Ammon's horn (tissue), 1 donor: ENCODE measurements around the gene CFAP157.

Experiments
- DNase-seq: peaks from one replicate; pipeline ENCODE4 v3.0.0-alpha.2; 2016; ENCODE audit warnings: low spot score

The CFAP157 gene

DNA sequence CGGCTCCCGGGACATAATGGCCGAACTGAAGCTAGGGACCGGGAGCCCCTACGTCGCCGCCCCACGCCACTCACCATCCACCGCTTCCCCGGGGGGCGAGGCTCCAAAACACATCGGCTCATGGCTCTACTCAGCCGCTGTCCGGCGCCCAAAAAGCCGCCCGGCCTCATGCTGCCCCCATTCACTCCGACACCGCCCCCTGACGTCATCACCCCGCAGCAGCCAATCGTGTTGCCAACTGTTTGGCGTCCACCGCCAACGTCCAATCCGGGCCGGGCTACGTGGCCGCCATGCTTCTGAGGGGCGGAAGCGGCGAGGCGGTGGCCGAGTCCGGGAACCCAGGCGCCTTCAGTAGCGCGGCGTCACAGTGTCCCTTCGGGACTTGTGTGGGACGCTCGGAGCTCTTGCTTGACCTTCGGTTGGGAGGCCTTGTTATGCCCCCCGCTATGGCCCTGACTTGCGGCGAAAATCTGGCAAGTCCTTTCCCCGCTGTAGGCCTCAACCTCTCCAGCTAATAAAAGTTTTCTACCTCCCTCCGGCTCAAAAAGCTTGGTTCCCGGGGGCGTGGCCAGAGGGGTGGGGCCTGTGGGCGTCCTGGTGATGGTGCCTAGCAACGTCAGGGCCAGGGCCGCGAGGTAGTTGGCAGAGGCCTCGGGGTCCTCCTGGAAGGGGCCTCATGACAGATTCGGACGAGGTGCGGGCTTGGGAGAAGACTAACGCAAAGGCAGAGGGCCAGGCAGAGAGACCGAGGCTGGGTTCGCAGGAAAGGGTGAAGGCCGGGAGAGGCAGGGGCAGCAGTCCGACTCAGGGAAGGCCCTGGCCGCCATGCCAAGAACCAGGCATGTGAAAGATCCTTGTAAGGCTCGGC is 8.9 kb downstream of the CFAP157 start, which contains the start of the genes PTRH1 and TTC16:
Gene PTRH1, minus strand, starts transcription at position 194 of the 868 bp plus-strand sequence. Its CDS starts 24 bp downstream, at position 170.
Gene TTC16, plus strand, starts transcription at position 610 of the 868 bp plus-strand sequence. Its CDS starts 67 bp downstream, at position 677.
- DNase-seq = peak; percentile 99

DNA sequence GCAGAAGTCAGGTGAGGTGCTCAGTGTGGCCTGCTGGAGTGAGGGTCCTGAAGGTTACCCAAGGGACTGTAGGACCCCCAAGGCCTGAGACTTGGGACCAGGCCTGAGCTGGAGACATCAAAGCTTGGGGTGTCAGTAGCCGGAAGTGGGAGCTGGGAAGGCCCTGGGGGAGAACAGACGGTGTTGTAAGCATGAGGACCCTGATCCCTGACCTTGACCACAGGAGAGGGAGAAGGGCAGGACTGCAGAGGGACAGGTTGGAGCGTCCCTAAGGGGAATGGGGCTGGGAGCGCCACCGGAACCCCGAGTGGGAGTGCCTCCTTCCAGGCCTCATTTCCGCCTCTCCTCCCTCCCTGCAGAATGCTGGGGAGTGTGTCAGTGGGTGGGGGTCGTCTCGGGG is 9.6 kb downstream of the CFAP157 start:
- no peak for DNase-seq

DNA sequence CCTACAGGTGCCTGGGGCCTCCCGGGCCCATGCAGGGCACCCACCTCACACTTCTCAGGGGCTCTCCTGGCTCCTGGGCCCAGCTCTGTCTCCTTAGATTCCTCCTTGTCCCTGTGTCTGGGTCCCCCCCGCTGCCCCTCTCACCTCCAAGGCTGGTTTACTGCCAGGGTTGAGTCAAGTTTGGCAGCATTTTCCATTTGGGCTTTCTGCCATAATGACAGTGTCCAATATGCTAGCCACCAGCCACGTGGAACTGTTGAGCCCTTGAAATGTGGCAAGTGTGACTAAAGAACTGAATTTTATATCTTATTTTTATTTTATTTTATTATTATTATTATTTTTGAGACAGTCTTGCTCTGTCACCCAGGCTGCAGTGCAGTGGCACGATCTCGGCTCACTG is 11.0 kb downstream of the CFAP157 start:
- peak; percentile 38 for DNase-seq

DNA sequence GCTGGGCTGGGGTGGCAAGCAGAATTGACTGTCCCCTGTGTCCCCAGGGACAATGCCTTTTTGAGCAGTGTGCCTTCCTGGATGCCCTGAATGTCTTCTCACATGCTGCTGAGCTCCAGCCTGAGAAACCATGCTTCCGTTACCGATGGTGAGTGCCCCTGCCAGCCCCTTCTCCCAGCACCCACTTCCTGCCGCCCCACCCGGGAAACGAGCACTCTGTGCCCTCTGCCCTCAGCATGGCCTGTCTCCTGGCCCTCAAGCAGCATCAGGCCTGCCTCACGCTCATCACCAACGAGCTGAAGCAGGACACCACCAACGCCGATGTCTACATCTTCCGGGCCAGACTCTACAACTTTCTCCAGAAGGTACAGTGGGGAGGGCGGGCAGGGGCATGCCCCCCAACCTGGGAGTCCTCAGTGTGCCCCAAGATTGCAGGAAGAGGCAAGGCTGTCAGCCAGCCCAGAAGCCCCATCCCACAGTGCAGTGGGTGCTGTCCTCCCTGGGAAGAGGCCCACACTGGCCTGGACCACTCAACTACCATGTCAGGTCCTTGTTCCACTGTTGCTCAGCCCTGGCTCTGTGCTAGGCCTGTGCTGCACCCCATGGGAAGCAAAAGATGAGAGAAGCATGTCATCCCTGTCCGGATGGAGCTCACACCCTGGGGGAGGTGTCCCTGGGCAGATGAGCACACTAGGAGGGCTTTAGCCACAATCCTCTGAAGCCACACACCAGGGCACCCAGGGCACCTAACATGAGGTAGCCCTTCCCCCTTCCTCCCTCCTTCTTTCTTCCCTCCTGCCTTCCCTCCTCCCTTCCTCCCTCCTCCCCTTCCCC is 13.5 kb downstream of the CFAP157 start:
- no peak for DNase-seq

DNA sequence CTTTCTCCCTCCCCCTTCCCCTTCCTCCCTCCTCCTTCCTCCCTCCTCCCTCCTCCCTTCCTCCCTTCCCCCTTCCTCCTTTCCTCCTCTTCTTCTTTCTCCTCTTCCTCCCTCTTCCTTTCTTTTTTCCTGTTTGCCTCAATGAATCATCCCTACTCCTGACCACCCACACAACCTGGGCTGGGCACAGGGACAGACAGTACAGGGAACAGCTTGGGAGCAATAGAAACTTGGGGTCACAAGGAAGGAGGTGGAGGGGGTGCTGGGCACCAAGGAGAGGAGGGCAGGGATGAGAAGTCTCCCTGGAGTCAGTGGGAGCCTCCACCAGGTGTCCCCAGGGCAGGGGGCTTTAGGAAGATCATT is 14.1 kb downstream of the CFAP157 start:
- no peak for DNase-seq

DNA sequence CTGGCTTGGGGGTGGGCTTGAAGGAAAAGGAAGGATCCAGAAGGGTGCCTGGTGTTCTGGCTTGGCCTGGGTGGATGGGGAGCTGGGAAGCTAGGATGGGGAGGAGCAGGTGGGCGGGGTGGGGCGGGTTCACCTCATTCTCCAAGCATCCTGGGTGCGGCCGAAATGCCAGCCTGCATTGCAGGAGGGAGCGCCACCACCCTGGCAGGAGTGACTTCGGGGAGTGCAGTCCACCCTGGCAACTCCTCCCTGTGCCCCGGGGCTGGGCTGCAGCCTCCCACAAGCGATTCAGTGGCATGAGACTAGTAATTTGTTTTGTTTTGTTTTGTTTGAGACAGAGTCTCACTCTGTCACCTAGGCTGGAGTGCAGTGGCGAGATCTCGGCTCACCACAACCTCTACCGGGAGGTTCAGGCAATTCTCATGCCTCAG is 14.6 kb downstream of the CFAP157 start:
- DNase-seq = no peak

DNA sequence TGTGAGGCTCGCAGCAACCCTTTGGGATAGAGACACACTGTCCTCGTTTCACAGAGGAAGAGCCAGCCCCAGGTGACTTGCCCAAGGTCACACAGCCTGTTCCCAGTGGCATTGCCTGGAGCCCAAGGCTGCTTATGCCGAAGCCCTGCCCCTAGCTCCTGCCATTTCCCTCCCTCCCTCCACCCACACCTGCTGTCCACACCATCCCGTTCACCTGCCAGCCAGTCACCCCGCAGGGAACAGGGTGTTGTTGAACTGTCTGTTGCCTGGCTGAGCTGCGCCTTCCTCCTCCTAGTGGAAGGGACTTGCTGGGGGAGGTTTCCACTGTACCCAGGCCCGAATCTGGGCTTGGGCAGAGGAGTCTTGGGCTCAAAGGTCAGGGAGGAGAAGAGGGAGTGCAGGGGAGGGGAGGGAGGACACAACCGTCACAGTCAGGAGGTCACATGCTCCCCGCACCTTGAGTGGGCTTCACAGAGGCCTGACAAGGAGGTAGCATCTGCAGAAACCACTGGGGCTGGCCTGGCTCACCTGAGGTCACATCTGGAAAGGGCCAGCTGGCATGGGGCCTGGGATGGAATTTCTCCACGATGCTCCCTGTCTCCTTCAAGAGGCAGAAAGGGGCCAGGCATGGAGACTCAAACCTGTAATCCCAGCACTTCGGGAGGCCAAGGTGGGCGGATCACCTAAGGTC is 15.4 kb downstream of the CFAP157 start:
- no peak for DNase-seq

DNA sequence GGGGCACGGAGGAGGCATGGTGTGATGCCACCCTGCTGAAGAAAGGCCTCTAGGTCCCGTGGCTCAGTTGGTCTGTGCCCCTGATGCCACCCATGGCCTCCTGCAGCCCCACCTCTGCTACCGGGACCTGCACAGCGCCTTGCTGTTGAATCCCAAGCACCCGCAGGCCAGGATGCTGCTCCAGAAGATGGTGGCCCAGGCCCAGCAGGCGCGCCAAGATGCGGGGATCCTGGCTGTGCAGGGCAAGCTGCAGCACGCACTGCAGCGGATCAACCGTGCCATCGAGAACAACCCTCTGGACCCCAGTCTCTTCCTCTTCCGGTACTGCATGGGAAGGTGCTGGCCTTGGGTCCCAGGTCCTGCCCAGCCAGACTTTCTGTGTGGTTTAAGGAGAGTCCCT is 16.2 kb downstream of the CFAP157 start:
- DNase-seq = no peak

DNA sequence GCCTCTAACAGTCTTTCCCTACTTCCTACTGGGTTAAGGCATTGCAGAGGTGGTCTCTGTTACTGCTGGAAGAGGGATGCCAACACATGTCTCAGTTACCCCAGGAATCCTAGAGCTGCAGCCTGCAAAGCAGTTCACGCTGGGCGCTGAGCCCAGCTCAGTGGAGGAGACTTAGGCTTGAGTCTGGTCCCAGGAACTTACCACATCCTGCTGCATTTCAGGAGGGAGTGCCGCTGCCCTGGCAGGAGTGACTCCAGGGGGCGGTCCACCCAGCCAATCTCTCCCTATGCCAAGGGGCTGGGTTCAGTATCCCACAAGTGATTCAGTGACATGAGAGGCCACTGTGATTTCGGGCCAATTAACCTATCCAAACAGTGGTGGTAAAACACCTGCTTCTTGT is 16.7 kb downstream of the CFAP157 start:
- DNase-seq = no peak

DNA sequence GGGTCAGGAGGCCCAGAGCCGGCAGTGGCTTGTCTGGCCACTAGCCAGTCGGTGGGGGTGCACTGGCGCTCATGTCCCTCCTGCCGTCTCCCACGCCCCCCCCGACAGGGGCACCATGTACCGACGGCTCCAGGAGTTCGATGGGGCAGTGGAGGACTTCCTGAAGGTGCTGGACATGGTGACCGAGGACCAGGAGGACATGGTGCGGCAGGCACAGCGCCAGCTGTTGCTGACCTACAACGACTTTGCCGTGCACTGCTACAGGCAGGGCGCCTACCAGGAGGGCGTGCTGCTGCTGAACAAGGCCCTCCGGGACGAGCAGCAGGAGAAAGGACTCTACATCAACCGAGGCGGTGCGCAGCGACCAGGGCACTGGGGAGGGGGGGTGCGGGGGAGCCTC is 17.2 kb downstream of the CFAP157 start:
- DNase-seq = no peak

DNA sequence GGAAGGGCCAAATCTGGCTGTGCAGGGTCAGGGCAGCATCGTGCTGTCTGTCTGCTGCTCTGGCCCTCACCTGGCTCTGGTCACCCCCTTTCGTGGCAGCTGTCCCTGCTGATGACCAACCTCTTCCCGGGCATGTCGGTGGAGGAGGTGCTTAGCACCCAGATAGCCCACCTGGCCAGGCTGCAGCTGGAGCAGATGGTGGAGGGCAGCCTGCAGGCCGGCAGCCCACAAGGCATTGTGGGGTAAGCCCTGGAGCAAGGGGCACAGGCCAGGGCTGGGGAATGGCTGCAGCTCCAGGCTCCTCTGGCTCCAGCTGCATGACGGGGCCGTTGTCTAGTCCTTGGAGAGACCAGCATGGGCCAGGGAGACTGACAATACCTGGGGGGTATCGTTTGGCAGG is 20.1 kb downstream of the CFAP157 start:
- DNase-seq = no peak

DNA sequence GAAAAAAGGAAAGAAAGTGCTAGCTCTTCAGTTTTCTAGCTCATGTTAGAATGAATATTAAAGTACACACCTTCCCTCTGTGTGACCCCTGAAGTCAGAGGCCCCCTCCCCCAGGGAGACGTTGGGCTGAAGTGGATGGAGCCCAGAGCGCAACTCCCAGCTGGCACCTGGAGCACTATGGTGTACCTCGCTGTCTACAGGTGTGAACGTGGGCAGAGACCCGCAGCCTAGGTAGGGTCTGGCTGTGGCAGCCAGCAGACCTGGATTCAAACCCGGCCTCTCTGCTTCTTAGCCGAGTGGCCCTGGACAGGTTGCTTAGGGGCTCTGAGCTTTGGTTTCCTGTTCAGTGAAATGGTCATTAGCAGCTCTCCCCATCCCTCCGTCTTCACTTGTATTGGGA is 22.0 kb downstream of the CFAP157 start:
- DNase-seq = no peak

DNA sequence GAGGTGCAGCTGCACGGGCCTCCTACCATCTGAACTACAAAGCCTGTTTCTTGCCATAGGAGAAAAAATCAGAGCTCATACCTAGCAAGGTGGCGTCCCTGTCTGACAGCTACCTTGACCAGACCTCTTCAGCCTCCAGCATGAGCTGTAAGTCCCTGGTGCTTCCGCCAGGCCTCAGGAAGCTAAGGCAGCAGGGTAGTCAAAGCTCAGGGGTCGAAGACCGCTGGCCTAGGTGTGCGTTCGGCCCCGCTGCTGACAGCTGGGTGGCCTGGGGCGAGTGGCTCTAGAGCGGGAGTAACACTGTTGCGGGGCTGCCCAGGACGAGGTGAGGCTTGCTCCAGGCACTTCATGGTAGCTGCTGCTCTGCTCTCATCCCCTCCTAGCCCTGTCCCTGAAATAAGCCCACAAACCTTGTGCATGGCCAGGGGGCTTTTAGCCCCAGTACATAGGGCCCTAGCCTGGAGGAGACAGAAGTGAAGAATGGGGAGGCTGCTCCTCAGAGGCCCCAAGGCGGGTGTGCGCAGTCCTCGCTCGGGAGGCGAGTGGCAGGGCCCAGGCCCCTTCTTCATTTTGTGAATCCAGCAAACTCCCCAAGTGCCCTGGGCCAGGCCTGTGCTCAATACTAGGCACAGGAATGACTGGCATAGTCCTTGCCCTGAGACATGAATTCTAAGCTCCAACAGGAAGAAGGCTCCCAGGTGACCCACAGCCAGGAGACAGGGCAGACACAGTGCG is 22.9 kb downstream of the CFAP157 start:
- DNase-seq = no peak

DNA sequence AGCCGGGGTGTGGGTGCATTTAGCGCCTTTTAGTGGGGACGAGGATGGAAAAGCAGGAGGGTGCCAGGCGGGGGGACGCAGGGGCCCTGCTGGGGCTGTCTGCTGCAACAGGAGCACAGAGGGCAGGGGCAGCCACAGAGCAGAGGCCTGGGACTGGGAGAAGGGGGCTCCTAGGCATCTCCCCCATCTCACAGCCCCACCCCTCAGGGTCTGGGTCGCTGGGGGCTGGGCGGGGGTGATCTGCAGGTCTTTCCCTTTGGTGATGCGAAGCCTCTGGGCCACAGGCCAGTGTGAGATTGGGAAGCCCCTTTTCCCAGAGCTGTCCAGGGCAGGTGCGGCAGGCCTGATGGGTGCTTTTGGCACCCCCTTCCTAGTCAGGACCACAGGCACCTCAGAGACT is 23.5 kb downstream of the CFAP157 start:
- DNase-seq = no peak

DNA sequence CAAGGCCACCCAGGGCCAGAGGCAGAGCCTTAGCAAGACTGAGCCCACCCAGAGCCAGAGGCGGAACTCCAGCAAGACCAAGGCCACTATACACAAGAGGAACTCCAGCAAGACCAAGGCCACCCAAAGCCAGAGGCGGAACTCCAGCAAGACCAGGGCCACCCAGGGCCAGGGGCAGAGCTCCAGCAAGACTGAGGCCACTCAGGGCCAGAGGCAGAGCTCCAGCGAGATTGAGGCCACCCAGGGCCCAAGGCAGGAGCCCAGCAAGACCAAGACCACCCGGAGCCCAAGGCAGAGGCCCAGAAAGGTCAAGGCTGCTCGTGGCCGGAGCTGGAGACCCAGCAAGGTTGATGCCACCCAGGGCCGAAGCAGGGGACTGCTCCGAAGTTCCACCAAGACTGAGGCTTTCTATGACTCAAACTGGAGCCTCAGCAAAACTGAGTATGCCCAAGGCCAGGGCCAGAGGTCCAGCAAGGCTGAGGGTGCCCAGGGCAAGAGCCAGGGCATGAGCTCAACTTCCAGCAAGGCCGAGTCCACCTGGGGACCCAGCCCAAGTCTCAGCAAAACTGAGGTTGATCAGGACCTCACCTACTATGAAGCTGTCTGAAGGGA is 24.1 kb downstream of the CFAP157 start:
- no peak for DNase-seq

DNA sequence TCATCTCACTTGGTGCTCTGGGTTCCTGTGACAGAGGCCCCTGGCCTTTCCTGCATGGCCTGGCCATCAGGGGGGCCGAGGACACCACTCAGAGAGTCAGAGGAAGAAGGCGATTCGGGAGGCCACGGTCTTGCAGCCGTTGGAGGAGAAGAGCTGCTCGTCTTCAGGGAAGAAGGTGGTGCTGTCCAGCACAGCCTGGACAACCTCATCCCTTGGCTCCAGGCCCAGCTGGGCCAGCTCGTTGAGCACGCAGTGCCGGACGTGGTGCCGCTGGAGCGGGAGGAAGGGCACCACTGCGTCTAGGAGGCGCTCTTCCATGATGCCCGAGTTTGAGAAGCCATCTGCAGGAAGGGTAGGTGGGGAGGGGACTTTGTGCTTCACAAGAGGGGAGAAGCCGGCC is 25.1 kb downstream of the CFAP157 start:
- no peak for DNase-seq

DNA sequence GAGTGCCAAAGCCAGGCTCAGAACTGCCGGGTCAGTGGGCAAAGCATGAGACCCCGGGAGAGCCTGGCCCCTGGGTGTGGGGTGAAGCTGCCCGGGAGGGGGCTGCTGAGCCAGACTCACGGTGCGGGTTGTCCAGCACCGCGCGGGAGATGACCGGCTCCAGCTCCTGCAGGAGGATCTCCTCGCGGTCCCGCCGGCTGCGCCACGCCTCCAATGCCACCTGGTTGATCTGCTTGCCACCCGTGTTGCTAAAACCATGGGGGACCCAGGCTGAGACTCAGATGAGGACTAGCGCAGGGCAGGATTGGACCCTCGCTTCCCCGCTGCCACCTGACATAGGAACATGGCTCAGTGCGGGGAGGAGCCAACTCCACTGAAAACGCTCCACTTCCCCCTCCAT is 25.7 kb downstream of the CFAP157 start:
- DNase-seq = no peak

DNA sequence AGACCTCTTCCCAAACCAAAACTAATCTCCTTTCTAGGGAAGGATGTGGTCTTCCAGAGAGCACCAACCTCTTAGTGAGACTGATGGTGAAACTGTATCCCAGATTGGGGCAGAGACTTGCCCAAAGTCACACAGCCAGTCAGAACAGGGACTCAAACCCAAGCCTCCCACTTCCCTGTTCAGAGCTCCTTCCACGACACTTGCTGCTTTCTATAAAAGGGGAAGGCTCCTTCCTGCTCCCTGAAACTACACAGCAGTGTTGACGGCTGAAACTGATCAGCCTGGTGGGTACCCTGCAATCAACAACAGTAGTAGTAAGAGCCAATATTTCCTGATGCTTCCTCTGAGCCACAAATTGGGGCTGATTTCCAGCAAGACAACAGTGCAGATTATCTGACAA is 26.8 kb downstream of the CFAP157 start:
- DNase-seq = no peak

DNA sequence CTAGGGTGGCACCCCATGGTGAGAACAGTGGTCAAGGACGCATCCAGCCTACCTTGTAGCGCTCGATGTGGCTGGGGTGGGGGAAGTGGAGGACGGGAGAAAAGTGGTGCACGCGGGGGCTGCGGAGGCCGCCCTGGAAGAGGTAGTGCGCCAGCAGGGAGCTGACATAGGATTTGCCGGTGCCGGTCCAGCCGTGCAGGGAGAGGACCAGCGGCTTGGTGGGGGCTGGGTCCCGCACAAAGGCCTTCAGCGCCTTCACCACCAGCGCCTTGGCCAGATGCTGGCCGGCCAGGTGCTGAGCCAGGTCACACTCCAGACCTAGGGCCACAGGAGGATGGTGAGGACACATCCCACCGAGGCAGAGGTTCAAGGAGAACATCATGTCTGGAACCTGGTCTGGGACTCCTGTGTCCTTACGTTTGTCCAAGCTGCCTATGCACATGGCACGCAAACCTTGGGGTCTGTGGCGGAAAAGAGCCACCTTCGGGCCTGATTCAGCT is 27.5 kb downstream of the CFAP157 start:
- DNase-seq = no peak

DNA sequence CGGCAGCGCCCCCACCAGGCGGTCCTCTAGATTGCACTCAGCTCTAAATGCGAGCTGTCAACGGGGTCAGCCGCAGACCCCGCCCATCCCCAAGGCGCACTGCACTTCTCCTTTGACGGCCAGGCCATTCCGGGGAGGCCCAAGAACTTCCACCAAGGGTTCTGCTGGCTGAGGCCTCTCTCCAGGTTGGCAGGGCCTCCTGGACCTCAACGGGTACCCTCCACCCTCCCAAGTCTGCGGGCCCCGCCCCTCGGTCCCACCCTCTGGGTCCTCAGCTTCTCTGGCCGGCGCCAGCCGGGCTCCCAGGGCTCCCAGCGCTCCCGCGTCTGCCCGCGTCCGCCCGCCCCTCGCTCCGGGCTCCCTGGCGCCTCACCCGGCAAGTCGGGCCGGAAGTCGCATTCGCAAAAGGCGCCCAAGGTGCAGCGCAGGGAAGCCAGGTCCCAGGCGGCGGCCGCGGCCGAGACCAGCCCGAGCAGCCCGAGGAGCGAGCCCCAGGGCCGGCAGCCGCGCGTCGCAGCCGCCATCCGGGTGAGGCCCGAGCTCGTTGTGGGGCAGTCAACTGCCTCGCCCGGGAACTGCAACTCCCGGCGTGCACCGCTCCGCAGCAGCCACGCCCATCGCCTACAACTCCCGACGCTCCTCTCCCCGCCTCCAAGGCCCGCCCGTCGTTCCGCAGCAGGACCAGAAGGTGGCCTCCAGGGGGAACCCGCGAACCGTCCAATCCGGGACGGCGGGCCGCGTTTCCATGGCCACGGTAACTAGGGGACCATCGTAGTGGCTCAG is 28.1 kb downstream of the CFAP157 start, which contains the start of gene TOR2A:
Gene TOR2A, minus strand, starts transcription at position 548 of the 783 bp plus-strand sequence. Its CDS starts 24 bp downstream, at position 524.
- DNase-seq = peak; percentile 99
